ENCODE data around the gene SLC25A10.

Gene SLC25A10

GRCh38 chr17:81694810-81695209 lies 17.3 kb upstream of the SLC25A10 start:
- TF ChIP-seq, protein P1, sequence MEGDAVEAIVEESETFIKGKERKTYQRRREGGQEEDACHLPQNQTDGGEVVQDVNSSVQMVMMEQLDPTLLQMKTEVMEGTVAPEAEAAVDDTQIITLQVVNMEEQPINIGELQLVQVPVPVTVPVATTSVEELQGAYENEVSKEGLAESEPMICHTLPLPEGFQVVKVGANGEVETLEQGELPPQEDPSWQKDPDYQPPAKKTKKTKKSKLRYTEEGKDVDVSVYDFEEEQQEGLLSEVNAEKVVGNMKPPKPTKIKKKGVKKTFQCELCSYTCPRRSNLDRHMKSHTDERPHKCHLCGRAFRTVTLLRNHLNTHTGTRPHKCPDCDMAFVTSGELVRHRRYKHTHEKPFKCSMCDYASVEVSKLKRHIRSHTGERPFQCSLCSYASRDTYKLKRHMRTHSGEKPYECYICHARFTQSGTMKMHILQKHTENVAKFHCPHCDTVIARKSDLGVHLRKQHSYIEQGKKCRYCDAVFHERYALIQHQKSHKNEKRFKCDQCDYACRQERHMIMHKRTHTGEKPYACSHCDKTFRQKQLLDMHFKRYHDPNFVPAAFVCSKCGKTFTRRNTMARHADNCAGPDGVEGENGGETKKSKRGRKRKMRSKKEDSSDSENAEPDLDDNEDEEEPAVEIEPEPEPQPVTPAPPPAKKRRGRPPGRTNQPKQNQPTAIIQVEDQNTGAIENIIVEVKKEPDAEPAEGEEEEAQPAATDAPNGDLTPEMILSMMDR (IDR thresholded peaks at IDR 0.05; ENCODE audit: low read depth, low read length) = no peak
- DNase-seq (ENCODE audit: extremely low read depth, low read depth) = no peak

- no peak for DNase-seq (ENCODE audit: extremely low read depth, low read depth)
- TF ChIP-seq, protein P1 (IDR thresholded peaks at IDR 0.05; ENCODE audit: low read depth, low read length) = no peak
These were observed 16.9 kb upstream of the SLC25A10 start for GRCh38 chr17:81695211-81695610.

- TF ChIP-seq, protein P1 (IDR thresholded peaks at IDR 0.05; ENCODE audit: low read depth, low read length) = no peak
- DNase-seq (ENCODE audit: extremely low read depth, low read depth) = no peak
These were observed 16.3 kb upstream of the SLC25A10 start for GRCh38 chr17:81695801-81696200.

GRCh38 chr17:81696218-81696941 lies 15.7 kb upstream of the SLC25A10 start:
- TF ChIP-seq, protein P1 (IDR thresholded peaks at IDR 0.05; ENCODE audit: low read depth, low read length) = no peak
- DNase-seq (ENCODE audit: extremely low read depth, low read depth) = no peak

DNA sequence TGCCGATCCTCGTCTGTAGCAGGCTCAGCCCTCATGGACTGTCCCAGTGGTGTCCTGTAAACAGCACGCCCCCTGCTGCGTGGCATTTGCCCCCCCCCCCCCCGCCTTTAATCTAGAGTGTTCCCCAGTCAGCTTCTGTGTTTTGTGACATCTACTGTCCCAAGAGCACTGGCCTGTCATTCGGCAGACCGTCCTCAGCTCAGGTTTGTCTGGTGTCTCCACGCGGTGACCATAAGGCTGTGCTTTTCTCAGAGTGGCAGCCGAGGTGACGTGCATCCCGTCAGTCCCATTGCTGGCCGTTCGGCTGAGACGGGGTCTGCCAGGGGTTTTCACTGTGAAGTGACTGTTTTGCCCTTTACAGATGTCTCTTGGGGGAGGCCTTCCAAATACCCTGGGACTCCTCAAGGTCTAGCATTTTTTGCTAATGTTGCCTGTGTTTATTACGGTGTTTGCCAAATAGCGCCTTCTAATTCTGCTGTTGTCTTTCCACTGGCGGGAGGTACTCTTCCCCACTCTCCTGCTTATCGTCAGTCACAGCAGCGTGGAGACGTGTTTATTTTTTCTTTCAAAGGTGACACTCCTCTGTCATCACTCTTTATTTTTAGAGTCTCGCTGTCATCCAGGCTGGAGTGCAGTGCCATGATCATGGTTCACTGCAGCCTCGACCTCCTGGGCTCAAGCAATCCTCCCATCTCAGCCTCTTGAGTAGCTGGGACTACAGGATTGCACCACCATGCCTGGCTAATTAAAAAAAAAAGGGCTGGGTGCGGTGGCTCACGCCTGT lies 14.6 kb upstream of the SLC25A10 start:
- TF ChIP-seq, protein P1 (IDR thresholded peaks at IDR 0.05; ENCODE audit: low read depth, low read length) = no peak
- DNase-seq (ENCODE audit: extremely low read depth, low read depth) = no peak

- TF ChIP-seq, protein P1 (IDR thresholded peaks at IDR 0.05; ENCODE audit: low read depth, low read length) = no peak
- DNase-seq (ENCODE audit: extremely low read depth, low read depth) = no peak
These were observed 11.5 kb upstream of the SLC25A10 start for GRCh38 chr17:81700353-81701287.
